Measurements from ENCODE around the gene HOXC5. TPM values are rescaled to one million over a fixed set of nuclear protein-coding genes. Genes with fewer than 3 reads are reported as not detected.

Gene HOXC5
- total RNA-seq, 1 experiment from 2014 or later: not detected

DNA sequence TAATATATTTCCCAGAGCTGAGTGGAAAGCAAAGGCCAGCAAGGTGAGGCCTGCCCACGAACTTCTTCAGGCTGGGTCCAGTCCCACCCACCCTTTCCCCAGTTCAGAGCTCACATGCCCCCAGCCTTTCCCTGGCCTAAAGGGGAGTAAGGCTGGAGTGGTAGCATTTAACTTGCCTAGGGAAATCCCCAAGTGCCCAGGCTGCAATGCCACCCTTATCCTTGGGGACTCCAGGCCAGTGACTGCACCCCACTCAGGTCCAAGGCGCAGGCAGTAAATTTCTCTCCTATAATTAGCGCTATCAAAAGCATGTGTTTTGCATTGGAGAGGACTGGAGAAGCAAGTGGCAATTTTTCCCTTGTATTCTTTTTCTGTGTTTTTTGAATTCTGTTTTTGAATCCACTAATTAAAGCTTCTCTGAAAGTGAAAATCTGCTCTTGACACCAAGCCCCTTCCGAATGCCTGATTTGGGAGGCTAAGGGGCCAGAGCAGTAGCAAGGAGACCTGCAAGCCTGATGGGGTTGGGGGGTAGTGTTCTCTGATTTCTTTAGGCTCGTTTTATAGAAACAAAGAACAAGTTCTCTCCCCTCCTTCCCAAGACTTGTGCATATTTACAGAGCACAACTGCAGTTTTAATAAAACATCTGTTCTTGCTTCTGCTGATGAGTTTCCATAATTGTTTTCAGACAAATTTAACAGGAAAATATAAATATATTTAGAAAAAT is 8.1 kb upstream of the HOXC5 start:
- Histone ChIP-seq H4K91ac (ENCODE audit: insufficient read length, low read depth, low read length) (no peak overlapping the region), H2BK12ac (ENCODE audit: insufficient read length, low read depth, low read length) (no peak overlapping the region), H3K9me3 (ENCODE audit: control insufficient read depth, low read depth, low read length) (no peaks in the 10 kb centered on the region), H4K20me1 (ENCODE audit: control insufficient read depth, insufficient read depth, insufficient read length) (no peaks in the 10 kb centered on the region), H2BK15ac (ENCODE audit: low read depth, low read length) (no peak overlapping the region), H3K23ac (ENCODE audit: insufficient read length, low read depth, low read length) (no peak overlapping the region), H4K8ac (replicated peaks; ENCODE audit: insufficient read length, low read depth, low read length) (no peak overlapping the region), H3K27me3 (ENCODE audit: insufficient read depth, low read length) (peaks cover 99% of the 10 kb centered on the region), H3K18ac (ENCODE audit: insufficient read length, low read depth, low read length) (no peak overlapping the region), H3K14ac (ENCODE audit: insufficient read depth, low read length) (no peak overlapping the region), H2AK5ac (ENCODE audit: insufficient read length, low read length) (no peak overlapping the region), H3K9ac (ENCODE audit: extremely low read depth, insufficient read length, low read length) (no peak overlapping the region), H2BK20ac (ENCODE audit: low read depth, low read length, poor library complexity, severe bottlenecking) (no peak overlapping the region), H3K56ac (ENCODE audit: insufficient read length, low read depth, low read length) (no peak overlapping the region), H3K27ac (ENCODE audit: insufficient read length, low read depth, low read length) (no peak overlapping the region), H3K4ac (ENCODE audit: low read depth, low read length) (no peak overlapping the region), H2AFZ (ENCODE audit: low read length) (no peak overlapping the region), H3K4me1 (ENCODE audit: insufficient read depth, low read length) (no peaks in the 10 kb centered on the region), H4K5ac (ENCODE audit: insufficient read length, low read depth, low read length) (no peak overlapping the region), H2BK120ac (ENCODE audit: low read depth, low read length, poor library complexity, severe bottlenecking) (no peak overlapping the region), H3K4me2 (ENCODE audit: insufficient read depth, insufficient read length, low read length) (no peak overlapping the region), H3K79me2 (ENCODE audit: insufficient read depth, low read length) (no peaks in the 10 kb centered on the region), H3K79me1 (ENCODE audit: insufficient read depth, low read depth, low read length, poor library complexity, severe bottlenecking) (no peaks in the 10 kb centered on the region), H3K23me2 (ENCODE audit: insufficient read length, low read depth, low read length, poor library complexity, severe bottlenecking) (no peaks in the 10 kb centered on the region), H2BK5ac (ENCODE audit: insufficient read length, low read length) (no peak overlapping the region), H3T11ph (ENCODE audit: low read length) (no peak overlapping the region)
- TF ChIP-seq, protein P1, sequence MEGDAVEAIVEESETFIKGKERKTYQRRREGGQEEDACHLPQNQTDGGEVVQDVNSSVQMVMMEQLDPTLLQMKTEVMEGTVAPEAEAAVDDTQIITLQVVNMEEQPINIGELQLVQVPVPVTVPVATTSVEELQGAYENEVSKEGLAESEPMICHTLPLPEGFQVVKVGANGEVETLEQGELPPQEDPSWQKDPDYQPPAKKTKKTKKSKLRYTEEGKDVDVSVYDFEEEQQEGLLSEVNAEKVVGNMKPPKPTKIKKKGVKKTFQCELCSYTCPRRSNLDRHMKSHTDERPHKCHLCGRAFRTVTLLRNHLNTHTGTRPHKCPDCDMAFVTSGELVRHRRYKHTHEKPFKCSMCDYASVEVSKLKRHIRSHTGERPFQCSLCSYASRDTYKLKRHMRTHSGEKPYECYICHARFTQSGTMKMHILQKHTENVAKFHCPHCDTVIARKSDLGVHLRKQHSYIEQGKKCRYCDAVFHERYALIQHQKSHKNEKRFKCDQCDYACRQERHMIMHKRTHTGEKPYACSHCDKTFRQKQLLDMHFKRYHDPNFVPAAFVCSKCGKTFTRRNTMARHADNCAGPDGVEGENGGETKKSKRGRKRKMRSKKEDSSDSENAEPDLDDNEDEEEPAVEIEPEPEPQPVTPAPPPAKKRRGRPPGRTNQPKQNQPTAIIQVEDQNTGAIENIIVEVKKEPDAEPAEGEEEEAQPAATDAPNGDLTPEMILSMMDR (conservative IDR thresholded peaks at IDR 0.05): no peak
- H3K27me3 Mint-ChIP-seq (ENCODE audit: low read depth): peaks cover 100% of the 10 kb centered on the region
- peaks cover 11 to 21% of the 10 kb centered on the region in 2 experiments for H3K4me1 Mint-ChIP-seq
- no peak overlapping the region for H3K27ac Mint-ChIP-seq
- no peaks in the 10 kb centered on the region for H3K36me3 Mint-ChIP-seq (ENCODE audit: insufficient read depth in 1 of 3, low read depth in 3 of 3)
- H3K4me3 Mint-ChIP-seq: no peak overlapping the region
- no peak for DNase-seq
- H3K9me3 Mint-ChIP-seq: peaks cover 2 to 9% of the 10 kb centered on the region in 2 experiments; a peak in 4 of 5 replicates
- no CpG with 5 or more reads among the region's 5 CpGs for WGBS (ENCODE audit: extremely low coverage, insufficient read length, low lambda C conversion rate)
